DMS 273 treated with DMSO at 0.1 percent for 48 hours (cell line): ENCODE results near the gene GPAT2.
"Not testable (repeated sequence)": the region's sequence is repeated elsewhere in the genome, so short reads cannot be mapped to it uniquely, and the experiment has no call there.

Experiments used
- DNase-seq: peaks from one replicate; lab custom pipeline; 2025; lab: John Stamatoyannopoulos, UW

The GPAT2 gene

DNA sequence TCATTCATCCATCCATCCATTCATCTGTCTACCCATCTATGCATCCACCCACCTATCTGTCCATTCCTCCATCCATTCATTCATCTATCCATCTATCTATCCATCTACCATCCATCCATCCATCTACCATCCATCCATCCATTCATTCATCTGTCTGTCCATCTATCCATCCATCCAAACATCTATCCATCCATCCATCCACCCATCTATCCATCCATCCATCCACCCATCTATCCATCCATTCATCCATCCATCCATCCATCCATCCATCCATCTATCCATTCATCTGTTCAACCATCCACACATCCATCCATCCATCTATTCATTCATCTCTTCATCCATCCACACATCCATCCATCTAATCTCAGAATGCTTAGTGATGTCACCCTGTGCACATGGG, 30.0 kb upstream of the GPAT2 start:
- not testable (repeated sequence) for DNase-seq

DNA sequence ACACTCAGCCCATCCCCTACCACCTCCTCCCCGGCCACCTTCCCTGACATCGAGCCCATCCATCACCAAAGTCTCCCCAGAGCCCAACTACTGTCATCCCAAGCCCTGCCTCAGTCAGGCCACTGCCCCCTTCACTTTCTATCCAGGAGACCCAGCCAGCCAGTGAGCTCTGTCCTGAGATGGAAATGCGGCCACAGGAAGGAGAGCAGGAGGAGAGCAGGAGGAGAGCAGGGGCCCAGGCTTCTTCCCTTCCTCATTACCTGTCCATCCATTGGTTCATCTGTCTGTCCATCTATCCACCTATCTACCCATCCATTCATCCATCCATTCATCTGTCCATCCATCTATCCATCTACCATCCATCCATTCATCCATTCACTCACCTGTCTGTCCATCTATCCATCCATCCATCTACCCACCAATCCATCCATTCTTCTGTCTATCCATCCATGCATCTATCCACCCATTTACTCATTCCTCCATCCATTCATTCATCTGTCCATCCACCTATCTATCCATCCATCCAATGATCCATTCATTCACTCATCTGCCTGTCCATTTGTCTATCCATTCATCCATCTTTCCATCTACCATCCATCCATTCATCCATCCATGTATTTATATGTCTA, 29.4 kb upstream of the GPAT2 start:
- not testable (repeated sequence) for DNase-seq

DNA sequence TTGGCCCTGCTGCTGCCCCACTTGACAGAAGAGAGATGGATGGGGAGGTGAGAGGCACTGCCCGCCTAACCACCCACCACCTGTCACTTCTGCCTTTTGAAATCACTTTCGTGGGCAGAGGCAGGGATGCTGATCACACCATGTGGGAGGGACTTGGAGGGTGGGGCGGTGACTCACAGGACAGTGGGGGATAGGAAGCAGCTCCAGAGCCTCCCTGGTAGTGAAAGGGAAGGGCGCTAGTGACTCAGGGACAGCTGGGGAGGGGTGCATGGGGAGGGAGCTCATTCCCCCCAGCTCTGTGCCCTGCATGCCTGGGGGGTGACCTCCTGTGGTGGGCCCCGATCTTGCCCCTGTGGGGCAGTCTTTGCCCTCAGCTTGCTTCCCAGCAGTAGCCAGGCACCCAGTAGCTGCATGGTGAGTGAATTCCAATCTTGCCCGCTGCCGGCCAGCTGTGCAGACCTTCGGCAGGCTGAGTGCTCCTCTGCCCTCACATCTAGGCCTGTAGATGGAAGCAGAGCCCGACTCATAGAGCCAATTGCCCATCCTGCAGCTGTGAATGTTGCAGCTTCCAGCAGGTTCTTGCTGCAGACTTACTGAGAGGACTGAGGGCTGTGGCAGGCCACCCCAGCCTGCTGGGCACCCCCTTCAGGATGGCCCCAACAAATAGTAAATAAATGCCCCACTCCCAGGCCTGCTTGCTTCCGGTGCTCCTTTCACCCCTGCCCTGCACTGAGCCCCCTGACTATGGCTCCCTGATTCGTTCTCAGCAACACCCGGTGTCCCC, 28.6 kb upstream of the GPAT2 start:
- DNase-seq, result not testable (repeated sequence)

DNA sequence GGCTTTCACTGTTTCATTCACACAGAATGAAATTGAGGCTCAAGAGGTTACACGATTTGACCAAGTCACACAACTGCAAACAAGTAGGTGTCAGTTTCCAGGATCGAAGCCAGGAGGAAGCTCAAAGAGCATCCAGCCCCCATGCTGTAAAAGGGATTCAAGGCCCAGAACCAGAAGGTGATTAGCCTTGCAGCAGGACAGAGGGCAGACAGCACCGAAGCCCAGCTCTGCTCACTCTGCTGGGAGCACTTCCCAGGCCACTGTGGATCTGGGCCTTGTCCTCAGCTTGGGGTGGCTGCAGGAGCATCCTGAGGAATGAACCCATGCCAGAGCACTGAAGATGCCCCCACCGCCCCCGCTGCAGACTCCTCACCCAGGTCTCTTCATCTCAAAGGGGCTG, 27.8 kb upstream of the GPAT2 start:
- not testable (repeated sequence) for DNase-seq

DNA sequence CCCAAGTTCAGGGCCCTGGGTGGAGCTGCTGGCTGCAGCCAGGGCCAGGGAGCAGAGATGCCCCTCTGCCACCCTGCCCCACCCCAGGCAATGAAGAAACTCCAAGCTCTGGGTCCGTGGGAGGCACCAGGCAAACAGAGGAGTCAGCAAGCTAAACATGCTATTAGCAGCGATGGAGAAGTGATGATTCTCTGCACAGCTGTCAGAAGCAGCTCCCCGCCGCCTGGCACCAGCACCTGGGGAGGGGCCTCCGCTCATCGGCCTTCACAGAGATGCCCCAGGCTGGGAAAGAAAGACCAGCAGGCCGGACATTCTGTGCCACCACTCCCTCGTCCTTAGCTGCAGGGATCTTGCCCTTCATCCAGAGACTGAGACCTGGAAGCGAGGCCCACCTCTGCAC, 27.2 kb upstream of the GPAT2 start:
- DNase-seq, result not testable (repeated sequence)

DNA sequence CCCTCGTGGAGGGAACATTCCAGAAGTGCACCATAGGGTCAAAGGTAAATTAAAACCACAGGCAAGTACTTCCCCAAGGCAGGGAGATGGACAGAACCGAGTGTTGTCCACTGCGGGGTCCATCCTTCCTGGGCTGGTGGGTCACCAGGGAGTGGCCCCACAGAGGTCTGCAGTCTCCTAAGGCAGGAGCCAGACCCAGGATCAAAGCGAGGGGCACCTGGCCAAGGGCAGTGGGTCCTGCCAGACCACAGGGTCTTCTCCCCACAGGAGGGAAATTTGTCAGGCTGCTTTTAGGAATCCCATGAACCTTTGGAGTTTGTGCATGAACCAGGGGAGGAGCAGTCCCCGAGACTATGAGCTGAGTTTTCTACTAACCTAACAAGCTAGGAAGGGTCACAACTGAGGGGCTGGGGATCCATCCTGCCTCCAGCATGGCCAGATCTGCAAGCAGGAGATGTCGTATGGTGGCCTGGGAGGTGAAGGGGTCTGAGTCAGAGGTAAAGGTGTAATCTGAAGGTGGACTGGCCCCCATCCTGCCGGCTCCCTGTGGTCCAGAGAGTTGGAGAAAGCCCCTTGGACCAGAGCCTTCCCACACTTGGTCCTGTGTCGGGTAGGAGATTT, 26.6 kb upstream of the GPAT2 start:
- DNase-seq, result not testable (repeated sequence)

DNA sequence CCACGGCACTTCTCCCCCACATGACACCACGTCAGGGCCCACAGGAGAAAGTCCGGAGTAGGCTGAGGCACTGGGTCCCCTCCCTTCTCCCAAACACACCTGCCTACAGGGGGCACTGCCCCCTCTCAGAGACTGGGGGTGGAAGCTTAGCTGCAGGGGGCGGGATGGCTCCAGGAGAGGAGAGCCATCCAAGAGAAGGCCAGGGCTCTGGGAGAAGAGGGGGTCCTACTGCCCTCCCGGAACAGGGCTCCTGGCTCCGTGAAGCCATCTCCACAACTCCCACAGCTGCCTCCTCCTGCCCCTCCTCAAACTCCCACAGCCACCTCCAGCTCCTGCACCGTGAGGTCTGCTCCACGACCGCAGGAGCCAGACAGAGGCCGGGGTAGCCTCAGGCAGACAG, 25.6 kb upstream of the GPAT2 start:
- not testable (repeated sequence) for DNase-seq

DNA sequence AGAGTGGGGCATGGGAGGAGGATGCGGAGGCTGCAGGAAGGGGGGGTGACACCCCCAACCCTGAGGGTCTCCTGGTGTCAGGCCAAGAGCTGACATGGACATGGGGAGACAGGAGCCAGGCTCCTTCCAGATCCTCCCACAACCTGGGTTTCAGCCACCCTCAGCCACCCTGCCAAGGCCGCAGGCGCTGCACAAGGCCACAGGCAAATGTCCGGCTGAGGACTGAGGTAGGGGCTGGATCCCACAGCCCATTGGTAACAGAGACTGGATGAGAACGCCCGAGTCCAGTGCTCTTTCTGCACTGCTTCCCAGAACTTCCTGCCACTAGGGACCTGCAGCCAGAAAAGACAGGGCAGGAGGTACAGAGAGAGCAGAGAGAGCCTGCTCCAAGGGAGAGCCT, 24.7 kb upstream of the GPAT2 start:
- DNase-seq, result not testable (repeated sequence)

DNA sequence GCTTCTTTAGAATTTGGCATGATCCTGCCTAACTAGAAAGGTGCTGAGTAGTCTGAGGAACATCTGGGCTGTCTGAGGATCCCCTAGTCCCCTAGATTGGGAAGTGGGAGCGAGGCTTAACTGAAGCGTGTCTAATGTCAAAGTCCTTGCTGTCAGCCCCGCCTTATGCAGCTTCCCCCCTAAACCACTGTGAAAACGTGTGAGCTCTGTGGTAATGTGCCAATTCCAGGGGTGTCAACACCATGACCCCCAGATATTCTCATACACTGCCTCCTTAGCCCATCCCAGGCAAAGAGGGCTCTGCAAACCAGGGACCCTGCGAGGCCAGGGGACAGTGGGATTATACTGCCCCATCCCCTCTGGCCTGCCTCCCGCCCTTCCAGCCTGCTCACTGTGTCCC, 21.1 kb upstream of the GPAT2 start:
- not testable (repeated sequence) for DNase-seq

DNA sequence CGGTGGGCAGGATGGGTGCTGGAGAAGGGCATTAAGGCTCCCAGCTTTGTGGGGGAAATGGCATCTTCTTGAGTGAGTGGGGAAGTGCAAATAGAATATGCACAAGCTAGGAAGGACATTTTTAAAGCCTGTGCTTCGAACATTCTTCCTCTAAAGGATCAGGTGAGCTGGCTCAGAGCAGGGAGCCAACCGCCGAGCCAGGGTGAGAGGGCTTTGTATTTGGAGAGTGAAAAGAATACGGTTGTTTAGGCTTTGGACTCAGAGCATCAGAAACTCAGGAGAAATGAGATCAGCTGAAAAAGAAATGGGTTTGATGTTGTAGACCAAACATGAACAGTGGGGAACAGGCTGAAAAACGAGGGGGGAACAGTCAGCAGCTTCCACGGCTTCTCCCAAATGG, 19.8 kb upstream of the GPAT2 start:
- DNase-seq, result not testable (repeated sequence)

DNA sequence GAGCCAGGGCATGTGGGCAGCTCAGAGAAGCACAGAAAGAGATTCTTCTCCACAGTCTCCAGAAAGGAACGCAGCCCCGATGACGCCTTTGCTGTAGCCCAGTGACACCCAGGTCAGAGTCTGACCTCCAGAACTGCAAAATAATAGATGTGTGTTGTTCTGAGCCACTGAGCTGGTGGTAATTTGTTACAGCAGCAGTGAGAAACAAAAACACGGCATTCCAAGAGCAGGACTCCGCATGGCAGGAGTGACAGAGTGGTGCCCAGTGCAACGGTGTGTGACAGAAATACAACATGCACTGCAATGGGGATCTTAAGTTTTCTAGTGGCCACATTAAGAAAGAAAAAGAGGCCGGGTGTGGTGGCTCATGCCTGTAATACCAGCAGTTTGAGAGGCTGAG, 18.7 kb upstream of the GPAT2 start:
- not testable (repeated sequence) for DNase-seq

DNA sequence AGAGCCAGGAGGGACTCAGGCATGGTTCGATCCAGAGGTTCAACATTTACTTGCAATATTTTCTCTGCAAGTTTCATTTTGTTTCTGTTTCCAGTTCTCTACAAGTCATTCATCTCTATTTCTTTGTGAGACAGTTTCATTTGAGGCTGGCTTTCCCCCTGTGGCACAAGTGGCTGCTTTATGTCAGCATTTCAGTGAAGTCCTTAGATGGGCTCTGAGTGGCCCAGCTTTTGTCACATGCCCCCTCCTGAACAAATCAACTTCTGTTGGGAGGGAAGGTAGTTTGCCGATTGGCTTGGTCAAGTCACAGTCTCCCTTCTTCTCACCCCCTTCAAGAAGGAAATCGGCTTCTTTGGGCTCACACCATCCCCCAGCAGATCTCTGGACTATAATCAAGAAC, 17.9 kb upstream of the GPAT2 start:
- DNase-seq, result not testable (repeated sequence)

DNA sequence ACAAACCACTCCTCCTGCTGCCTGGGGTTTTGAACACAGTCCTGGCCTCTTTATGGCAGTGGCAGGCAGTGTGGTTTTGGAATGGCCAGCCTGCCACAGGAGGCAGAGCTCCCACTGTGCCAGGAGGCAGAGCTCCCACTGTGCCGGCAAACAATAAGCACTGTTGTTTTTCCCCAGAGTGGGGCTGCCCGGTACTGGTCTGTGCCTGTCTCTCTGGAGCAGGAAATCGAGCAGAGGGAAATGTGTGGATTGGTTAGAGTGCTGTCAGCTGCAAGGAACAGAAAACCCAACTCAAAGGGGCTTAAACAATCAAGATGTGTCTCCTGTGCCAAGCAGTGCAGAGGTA, 15.2 kb upstream of the GPAT2 start:
- DNase-seq, result not testable (repeated sequence)

DNA sequence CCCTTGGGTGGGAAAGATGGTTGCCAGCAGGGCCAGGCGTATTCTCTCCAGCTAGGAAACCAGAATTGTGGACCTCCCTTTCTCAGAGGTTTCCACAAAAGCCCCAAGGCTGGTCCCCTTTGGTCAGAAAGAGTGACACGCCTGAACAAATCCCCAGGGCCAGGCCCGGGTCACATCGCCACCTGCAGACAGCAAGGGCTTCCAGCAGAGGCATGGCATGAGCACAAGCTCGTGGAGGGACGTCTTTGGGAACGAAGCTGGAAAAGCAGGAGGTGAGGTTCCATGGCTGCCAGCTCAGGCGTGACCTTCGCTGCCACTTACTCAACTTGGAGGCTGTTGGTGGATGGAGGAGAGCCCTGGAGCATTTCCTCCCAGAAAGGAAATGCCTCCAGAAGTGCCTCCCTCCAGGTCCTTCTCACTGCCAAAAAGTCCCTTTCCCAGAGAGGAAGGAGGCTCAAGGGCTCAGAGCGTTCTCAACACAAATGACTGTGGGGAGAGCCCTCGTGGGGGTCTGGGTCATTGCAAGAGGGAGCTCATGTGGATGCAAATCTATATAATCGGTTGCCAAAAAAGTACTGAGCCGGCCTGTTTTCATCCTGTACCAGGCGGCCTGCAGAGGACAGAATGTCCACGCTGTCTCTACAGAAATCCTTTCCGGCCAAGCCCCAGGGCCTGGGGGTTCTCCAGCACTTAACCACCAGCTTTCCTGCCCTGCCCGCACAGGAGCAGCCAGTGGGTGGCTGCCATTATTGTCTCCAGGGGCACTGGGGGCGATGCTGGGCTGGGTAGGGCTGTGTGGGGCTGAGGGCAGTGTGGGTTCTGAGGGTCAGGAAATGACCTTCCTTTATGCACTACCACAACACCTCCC, 14.6 kb upstream of the GPAT2 start:
- not testable (repeated sequence) for DNase-seq

DNA sequence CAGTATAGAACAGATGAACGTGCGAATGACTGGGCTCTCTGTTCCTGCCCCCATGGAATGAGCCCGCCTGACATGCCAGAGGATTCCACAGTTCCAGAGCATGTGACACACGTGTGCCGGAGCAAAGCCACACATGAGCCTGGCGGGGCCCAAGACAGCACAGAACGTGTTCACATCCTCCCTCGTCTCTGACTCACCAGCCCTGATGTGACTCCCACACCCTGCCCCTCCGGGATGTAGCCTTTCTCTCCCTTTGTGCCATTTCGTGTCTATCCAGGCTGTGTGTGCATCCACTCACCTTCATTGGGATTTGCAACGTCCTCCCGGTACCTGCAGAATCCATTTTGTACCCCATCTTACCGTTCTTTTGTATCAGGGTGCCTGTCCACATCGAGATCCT, 838 bp upstream of the GPAT2 start:
- DNase-seq, result not testable (repeated sequence)

DNA sequence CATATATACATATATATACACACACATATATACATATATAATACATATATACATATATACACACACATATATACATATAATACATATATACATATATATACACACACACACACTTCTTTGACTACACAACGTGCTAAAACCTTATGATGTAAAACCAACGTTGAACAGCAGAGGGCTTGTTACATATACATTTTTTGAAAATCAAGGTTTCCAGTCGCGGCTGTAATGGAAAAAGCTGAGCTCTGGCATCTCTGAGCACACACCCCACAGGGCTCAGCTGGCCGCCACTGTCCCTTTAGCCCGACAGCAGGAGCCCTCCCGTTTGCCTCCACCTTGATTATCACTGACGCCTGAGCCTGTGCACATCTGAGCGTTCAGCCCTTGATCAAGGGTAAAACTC, 719 bp downstream of the GPAT2 start:
- DNase-seq, result not testable (repeated sequence)

DNA sequence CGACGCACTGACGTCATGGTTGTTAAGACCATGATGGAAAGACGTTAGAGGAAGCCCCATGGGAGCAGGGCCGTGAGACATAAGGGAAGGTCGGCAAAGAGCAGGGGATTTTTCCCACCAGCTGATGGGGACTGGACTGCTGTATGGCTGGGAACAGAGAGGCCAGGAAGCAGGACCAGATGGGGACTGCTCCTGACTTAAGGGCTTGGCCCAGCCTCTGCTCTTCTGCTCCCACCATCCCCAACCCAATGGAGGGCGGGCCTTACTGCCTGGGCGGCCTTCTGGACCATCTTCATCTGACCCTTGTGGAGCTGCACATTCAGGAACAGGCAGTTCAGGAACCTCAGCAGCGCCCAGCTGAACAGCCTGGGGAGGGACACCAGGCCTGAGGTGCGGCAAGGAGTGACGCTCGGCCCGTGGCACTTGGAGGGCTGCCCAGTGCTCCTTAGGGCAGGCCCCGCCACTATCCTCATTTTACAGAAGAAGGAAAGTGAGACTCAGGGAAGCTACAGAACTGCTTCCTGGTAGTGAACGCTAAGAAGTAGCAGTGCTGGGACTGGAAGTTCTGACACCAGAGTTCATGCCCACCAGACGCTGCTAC, 6.9 kb downstream of the GPAT2 start:
- not testable (repeated sequence) for DNase-seq

DNA sequence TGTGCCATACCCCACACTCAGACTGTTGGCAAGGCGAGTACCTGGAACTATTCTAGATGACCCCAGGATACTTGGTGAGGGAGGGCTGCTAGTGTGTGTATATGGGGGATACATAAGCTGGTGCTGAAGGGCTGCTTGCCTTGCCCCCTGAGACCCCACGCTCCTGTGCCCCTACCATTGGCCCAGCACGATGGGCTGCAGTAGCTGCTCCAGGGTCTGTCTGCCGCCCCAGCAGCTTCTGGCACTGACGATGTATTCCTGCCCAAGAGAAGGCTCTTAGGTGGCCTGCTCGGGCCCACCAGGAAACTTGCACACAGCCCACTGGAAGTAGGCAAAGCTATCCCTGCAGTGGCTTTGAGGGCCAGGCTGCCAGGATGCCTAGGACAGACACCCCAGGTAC, 9.0 kb downstream of the GPAT2 start:
- DNase-seq, result not testable (repeated sequence)

DNA sequence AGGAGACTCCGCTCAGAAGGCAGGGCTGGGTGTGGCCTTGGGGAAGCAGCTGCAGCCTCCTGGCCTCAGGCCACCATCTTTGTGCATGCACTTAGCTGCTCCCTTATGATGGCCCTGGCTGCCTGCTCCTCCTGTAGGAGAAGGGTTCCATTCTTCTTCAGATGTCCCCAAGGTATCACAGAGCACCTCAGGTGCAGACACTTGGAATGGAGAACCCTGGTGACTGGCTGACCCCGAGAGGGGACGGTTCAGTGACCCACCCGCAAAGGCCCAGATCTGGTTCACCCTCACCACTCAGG, 9.6 kb downstream of the GPAT2 start:
- DNase-seq, result no peak

DNA sequence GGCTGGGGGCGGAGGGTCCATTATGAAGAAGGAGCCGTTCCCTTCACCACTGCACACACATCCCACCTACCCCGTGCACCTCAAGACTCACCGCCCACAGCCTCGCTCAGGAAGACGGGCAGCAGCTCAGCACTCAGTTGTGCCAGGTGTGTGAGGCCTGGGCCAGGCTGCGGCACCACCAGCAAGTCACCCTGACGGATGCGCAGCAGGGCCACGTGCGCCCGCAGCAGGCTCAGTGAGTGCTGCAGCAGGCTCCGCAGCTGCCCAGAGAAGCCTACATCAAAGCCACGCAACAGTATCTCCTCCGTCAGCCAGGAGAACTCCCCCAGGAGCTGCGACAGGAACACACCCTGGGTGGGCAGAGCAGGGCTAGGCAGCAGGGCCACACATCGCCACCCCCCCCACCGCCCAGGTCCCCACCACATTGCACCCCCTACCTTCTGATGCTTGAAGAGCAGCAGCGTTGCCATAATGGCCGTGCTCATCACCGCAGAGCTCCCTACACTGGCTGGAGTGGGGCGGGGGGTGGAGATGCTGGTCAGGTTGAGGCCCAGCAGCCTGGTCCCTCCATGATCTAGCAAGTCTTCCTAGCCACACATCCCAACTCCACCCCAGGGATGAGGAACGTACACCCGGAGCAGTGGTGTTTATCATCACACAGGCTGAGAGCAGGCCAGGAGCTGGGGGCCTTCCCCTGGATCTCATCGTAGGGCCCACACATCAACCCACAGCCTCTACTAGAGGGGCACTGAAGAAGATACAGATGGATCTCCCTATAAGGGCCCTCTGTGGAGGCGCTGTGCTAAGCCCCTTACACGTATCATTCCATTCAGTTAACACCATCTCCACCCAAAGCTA, 10.2 kb downstream of the GPAT2 start:
- DNase-seq, result no peak

DNA sequence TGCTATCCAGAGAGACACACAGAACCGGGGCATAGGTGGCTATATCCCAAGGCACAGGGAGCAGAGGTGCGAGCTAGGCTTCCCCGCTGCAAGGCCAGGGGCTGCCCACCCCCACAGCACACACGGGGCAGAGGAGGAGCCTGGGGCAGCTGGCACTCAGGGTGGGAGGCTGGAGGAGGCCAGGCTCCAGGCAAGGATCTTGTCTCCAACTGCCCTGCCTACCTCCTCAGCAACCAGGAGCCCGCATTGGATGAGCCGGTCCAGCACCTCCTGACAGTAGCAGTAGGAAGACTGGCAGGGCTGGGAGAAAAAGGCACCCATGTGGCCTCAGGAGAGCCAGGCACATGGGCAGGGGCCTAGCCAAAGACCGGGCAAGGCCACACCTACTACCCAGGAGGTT, 11.0 kb downstream of the GPAT2 start:
- DNase-seq, result not testable (repeated sequence)
